Right lung (tissue), 5 donors: Measurements from ENCODE around the gene NOL9. TPM values are rescaled to one million over a fixed set of nuclear protein-coding genes. Genes with fewer than 3 reads are reported as not detected.

Source experiments
- DNase-seq, 2 donors: peaks; one replicate each; pipeline ENCODE4 v3.0.0-alpha.2; 2013
- polyA plus RNA-seq, 5 donors: library from polyadenylated mRNA; unstranded; fragments of 120-200 nt; gene quantifications; one replicate each; pipeline versions ENCODE4 v1.2.1 to v1.2.3, GENCODE V29; 2013; ENCODE audit warnings: inconsistent platforms in 1 of 5, low replicate concordance in 1 of 5; ENCODE audit not compliant: insufficient read length in 5 of 5, insufficient read depth in 1 of 5

Gene NOL9
- polyA plus RNA-seq, 5 donors, result 15.2 to 24.4 (median 22.4) TPM

- DNase-seq, result no peak
These were observed 37.3 kb upstream of the NOL9 start for GRCh38 chr1:6591644-6592043.

- DNase-seq, result no peak
These were observed 36.9 kb upstream of the NOL9 start for GRCh38 chr1:6591222-6591621.

GRCh38 chr1:6590046-6590445 is 35.7 kb upstream of the NOL9 start:
- no peak for DNase-seq

GRCh38 chr1:6588893-6589520 is 34.7 kb upstream of the NOL9 start:
- no peak for DNase-seq

GRCh38 chr1:6588128-6588892 is 34.0 kb upstream of the NOL9 start:
- no peak for DNase-seq

GRCh38 chr1:6587261-6588005 is 33.1 kb upstream of the NOL9 start:
- DNase-seq, result no peak

GRCh38 chr1:6586404-6586816 is 32.1 kb upstream of the NOL9 start:
- DNase-seq, result no peak

GRCh38 chr1:6585841-6586240 is 31.5 kb upstream of the NOL9 start:
- DNase-seq, result no peak

GRCh38 chr1:6585081-6585722 is 30.9 kb upstream of the NOL9 start:
- no peak for DNase-seq

GRCh38 chr1:6584126-6585080 is 30.1 kb upstream of the NOL9 start:
- no peak for DNase-seq

- no peak for DNase-seq
These were observed 28.1 kb upstream of the NOL9 start for GRCh38 chr1:6582370-6582769.

GRCh38 chr1:6581561-6582305 is 27.4 kb upstream of the NOL9 start:
- DNase-seq, result no peak

- no peak for DNase-seq
These were observed 26.5 kb upstream of the NOL9 start for GRCh38 chr1:6580593-6581409.

GRCh38 chr1:6580119-6580592 is 25.8 kb upstream of the NOL9 start:
- no peak for DNase-seq

GRCh38 chr1:6579374-6580118 is 25.2 kb upstream of the NOL9 start, which contains the start of gene ZBTB48:
TSS of gene ZBTB48 (plus strand) at chr1:6579994. CDS start at chr1:6580610, 616 bp downstream.
- peak; percentile 99 for DNase-seq

GRCh38 chr1:6578624-6579373 is 24.5 kb upstream of the NOL9 start:
- no peak for DNase-seq

GRCh38 chr1:6577831-6578525 is 23.7 kb upstream of the NOL9 start:
- DNase-seq, result no peak
